Motor neuron (in vitro differentiated cells): ENCODE measurements around the gene IL17RD. TPM values are rescaled to one million over a fixed set of nuclear protein-coding genes. Genes with fewer than 3 reads are reported as not detected.
"Not testable (repeated sequence)": the region's sequence is repeated elsewhere in the genome, so short reads cannot be mapped to it uniquely, and the experiment has no call there.

ENCODE experiments used
- ATAC-seq, 8 experiments: fragments of 200-7000 bp; cut with Tn5 transposase; replicated peaks in 6 of 8; 2 replicates each; pipeline ENCODE4 v1.8.0; 2021; ENCODE audit warnings: mild to moderate bottlenecking in 8 of 8, moderate library complexity in 8 of 8
- H3K27ac ChIP-seq, 2 donors: fragments of 250-450 bp; sonication (Bioruptor Pico); 2 replicates each; pipeline ENCODE4 v1.9.0; 2021; ENCODE audit warnings: antibody characterized with exemption in 2 of 2, mild to moderate bottlenecking in 2 of 2, moderate library complexity in 1 of 2
- H3K4me1 ChIP-seq, 2 donors: fragments of 250-450 bp; sonication (Bioruptor Pico); replicated peaks in 1 of 2; 2 replicates each; pipeline ENCODE4 v1.6.1; 2021; ENCODE audit warnings: antibody characterized with exemption in 2 of 2, mild to moderate bottlenecking in 2 of 2, moderate library complexity in 1 of 2
- H3K4me3 ChIP-seq, 5 donors: fragments of 250-450 bp; sonication (Bioruptor Pico); 2 replicates each; pipeline ENCODE4 v1.9.0; 2021; ENCODE audit warnings: antibody characterized with exemption in 5 of 5, mild to moderate bottlenecking in 5 of 5, moderate library complexity in 4 of 5
- WGBS, 10 experiments: fragments of 450-650 bp; shearing (Covaris generic); methylation state at CpG; one replicate each; pipeline ENCODE4 v1.0.0; 2022; 5-methylcytosine and 5-hydroxymethylcytosine counted together
- in situ Hi-C, 9 experiments: fragments of 400-800 bp; cut with MboI; loops; one replicate each; pipeline ENCODE4 v1.15.0; 2021; ENCODE audit warnings: low sequenced_read_pairs in 9 of 9, low pct_unique_long_range_greater_than_20kb in 2 of 9; ENCODE audit not compliant: unreplicated experiment in 9 of 9
- total RNA-seq, 8 experiments: library from RNA; unstranded; fragments of 300-600 nt; gene quantifications; 2 replicates each; pipeline versions ENCODE4 v1.2.3 to v1.2.4, GENCODE V29; 2022

The IL17RD gene
- total RNA-seq, 8 experiments from 2014 or later, result 6.7 to 13.7 (median 9.8) TPM

GRCh38 chr3:57093489-57093888, 71.7 kb downstream of the IL17RD start:
- in situ Hi-C loops, result no loop called here
- no peak for ATAC-seq
- no peaks in the 10 kb centered on the region for H3K4me1 ChIP-seq
- H3K4me3 ChIP-seq, result no peak overlapping the region
- H3K27ac ChIP-seq, result no peak overlapping the region

- Histone ChIP-seq H3K27ac (no peak overlapping the region), H3K4me3 (no peak overlapping the region), H3K4me1 (no peaks in the 10 kb centered on the region)
- ATAC-seq, result peak in 7 of 8 experiments; percentile 27 to 70 (median 47)
- 11 to 95% (median 73%) methylated on average over 1 to 3 of the region's 3 CpGs; no CpG with 5 or more reads in 2 of the 10 experiments for WGBS, 10 experiments
- in situ Hi-C loops, result no loop called here
Measured at GRCh38 chr3:57091521-57092273, 73.5 kb downstream of the IL17RD start.

- WGBS, 10 experiments, result 65 to 100% (median 91%) methylated on average over 1 to 4 of the region's 4 CpGs; no CpG with 5 or more reads in 4 of the 10 experiments
- Histone ChIP-seq H3K4me3 (no peak overlapping the region), H3K27ac (no peak overlapping the region), H3K4me1 (no peaks in the 10 kb centered on the region)
- ATAC-seq, result no peak
- in situ Hi-C loops, result loop anchor here in 1 of 9 experiments (10.0 kb wide), 1 partner anchor 84 kb away; no protein-coding TSS in a partner anchor
Measured at GRCh38 chr3:57089043-57089442, 76.1 kb downstream of the IL17RD start.

- no peak for ATAC-seq
- Histone ChIP-seq H3K4me3 (no peak overlapping the region), H3K27ac (no peak overlapping the region), H3K4me1 (no peaks in the 10 kb centered on the region)
- 40 to 100% (median 90%) methylated on average over 1 to 5 of the region's 5 CpGs; no CpG with 5 or more reads in 2 of the 10 experiments for WGBS, 10 experiments
- in situ Hi-C loops, result loop anchor here in 1 of 9 experiments (10.0 kb wide), 1 partner anchor 84 kb away; no protein-coding TSS in a partner anchor
Measured at GRCh38 chr3:57088503-57088902, 76.7 kb downstream of the IL17RD start.

- Histone ChIP-seq H3K27ac (no peak overlapping the region), H3K4me1 (no peaks in the 10 kb centered on the region), H3K4me3 (no peak overlapping the region)
- in situ Hi-C loops, result loop anchor here in 1 of 9 experiments (10.0 kb wide), 1 partner anchor 83 kb away; no protein-coding TSS in a partner anchor
- WGBS, 10 experiments, result 80 to 100% (median 96%) methylated on average over 1 of the region's 1 CpG; no CpG with 5 or more reads in 6 of the 10 experiments
- ATAC-seq, result no peak
Measured at GRCh38 chr3:57087361-57088092, 77.6 kb downstream of the IL17RD start.

- ATAC-seq, result no peak
- Histone ChIP-seq H3K4me1 (no peaks in the 10 kb centered on the region), H3K27ac (no peak overlapping the region), H3K4me3 (no peak overlapping the region)
- in situ Hi-C loops, result loop anchor here in 1 of 9 experiments (10.0 kb wide), 1 partner anchor 81 kb away; no protein-coding TSS in a partner anchor
Measured at GRCh38 chr3:57086201-57086600, 79.0 kb downstream of the IL17RD start.

- in situ Hi-C loops, result loop anchor here in 1 of 9 experiments (10.0 kb wide), 1 partner anchor 80 kb away; no protein-coding TSS in a partner anchor
Measured at GRCh38 chr3:57085211-57085610, 79.9 kb downstream of the IL17RD start.

GRCh38 chr3:57083266-57083995, 81.7 kb downstream of the IL17RD start:
- H3K4me3 ChIP-seq, ATAC-seq, H3K27ac ChIP-seq, H3K4me1 ChIP-seq: not testable (repeated sequence)
- WGBS, 10 experiments, result 84 to 100% (median 92%) methylated on average over 1 to 12 of the region's 16 CpGs; no CpG with 5 or more reads in 1 of the 10 experiments
- in situ Hi-C loops, result loop anchor here in 1 of 9 experiments (10.0 kb wide), 1 partner anchor 79 kb away; no protein-coding TSS in a partner anchor

More at GRCh38 chr3:57085211-57085610, 79.9 kb downstream of the IL17RD start:
- no peak for ATAC-seq
- WGBS, 10 experiments, result 80 to 100% (median 100%) methylated on average over 1 to 4 of the region's 4 CpGs; no CpG with 5 or more reads in 3 of the 10 experiments
- H3K4me3 ChIP-seq, result no peak overlapping the region
- H3K4me1 ChIP-seq, result no peaks in the 10 kb centered on the region
- no peak overlapping the region for H3K27ac ChIP-seq

GRCh38 chr3:57082481-57082880, 82.7 kb downstream of the IL17RD start:
- ATAC-seq, result no peak
- 76 to 100% (median 89%) methylated on average over 2 to 6 of the region's 6 CpGs; no CpG with 5 or more reads in 1 of the 10 experiments for WGBS, 10 experiments
- Histone ChIP-seq H3K4me3 (no peak overlapping the region), H3K27ac (no peak overlapping the region), H3K4me1 (no peaks in the 10 kb centered on the region)
- in situ Hi-C loops, result loop anchor here in 1 of 9 experiments (10.0 kb wide), 1 partner anchor 78 kb away; no protein-coding TSS in a partner anchor

- ATAC-seq, result no peak
- no peak overlapping the region for H3K27ac ChIP-seq
- in situ Hi-C loops, result loop anchor here in 1 of 9 experiments (10.0 kb wide), 1 partner anchor 76 kb away; no protein-coding TSS in a partner anchor
- no peaks in the 10 kb centered on the region for H3K4me1 ChIP-seq
- 33 to 92% (median 67%) methylated on average over 1 to 2 of the region's 3 CpGs; no CpG with 5 or more reads in 3 of the 10 experiments for WGBS, 10 experiments
- H3K4me3 ChIP-seq, result no peak overlapping the region
Measured at GRCh38 chr3:57081173-57081572, 84.0 kb downstream of the IL17RD start.

- H3K4me1 ChIP-seq, result no peaks in the 10 kb centered on the region
- WGBS, 10 experiments, result 80 to 100% (median 89%) methylated on average over 1 to 4 of the region's 4 CpGs; no CpG with 5 or more reads in 6 of the 10 experiments
- in situ Hi-C loops, result loop anchor here in 1 of 9 experiments (10.0 kb wide), 1 partner anchor 75 kb away; no protein-coding TSS in a partner anchor
- no peak for ATAC-seq
- H3K4me3 ChIP-seq, result no peak overlapping the region
- H3K27ac ChIP-seq, result no peak overlapping the region
Measured at GRCh38 chr3:57080171-57080570, 85.0 kb downstream of the IL17RD start.

- WGBS, 10 experiments, result 3 to 17% (median 13%) methylated on average over 3 to 6 of the region's 25 CpGs; no CpG with 5 or more reads in 7 of the 10 experiments
- peak overlapping the region in 1 of 2 donors; percentile 2 for H3K27ac ChIP-seq
- H3K4me1 ChIP-seq, result no peaks in the 10 kb centered on the region
- in situ Hi-C loops, result no loop called here
- H3K4me3 ChIP-seq, result peak overlapping the region; percentile 40 to 69 (median 55)
- peak in 4 of 8 experiments; percentile 7 to 44 (median 20) for ATAC-seq
Measured at GRCh38 chr3:57079474-57079831, 85.7 kb downstream of the IL17RD start.
